B cell (primary cell): Measurements from ENCODE around the gene SLC22A31. TPM values are rescaled to one million over a fixed set of nuclear protein-coding genes. Genes with fewer than 3 reads are reported as not detected.

Experiments
- ATAC-seq: fragments of 200-7000 bp; cut with Tn5 transposase; one replicate; pipeline ENCODE4 v1.10.0; 2021; ENCODE audit warnings: low read depth, mild to moderate bottlenecking, moderate number of reproducible peaks, moderate library complexity
- CTCF ChIA-PET: fragments of 350-600 bp; sonication (Branson Sonifier 250); formaldehyde crosslinking; loops from one replicate; lab custom pipeline; 2021; ENCODE audit warnings: antibody characterized with exemption, inconsistent platforms; lab: Charles Lee
- POLR2A ChIA-PET: fragments of 350-600 bp; sonication (Branson Sonifier 250); formaldehyde crosslinking; loops from one replicate; lab custom pipeline; 2021; ENCODE audit warnings: antibody characterized with exemption; lab: Charles Lee
- DNase-seq: peaks from one replicate; pipeline ENCODE4 v3.0.0; 2013
- H2AFZ ChIP-seq: 2 replicates; pipeline ENCODE4 v1.6.1; 2012; ENCODE audit warnings: mild to moderate bottlenecking, low read depth, low read length; ENCODE audit not compliant: insufficient read depth, poor library complexity, severe bottlenecking
- H3K27ac ChIP-seq, 2 donors: 1 replicate in 1 of 2; 2 replicates in 1 of 2; pipeline ENCODE4 v1.5.1; 2012 to 2013; ENCODE audit warnings: low read length in 2 of 2, mild to moderate bottlenecking in 2 of 2, moderate library complexity in 1 of 2
- H3K27me3 ChIP-seq, 4 experiments: fragments of 200-600 bp in 1 of 4; sonication (generic) in 1 of 4; replicated peaks in 1 of 4; 1 replicate in 2 of 4; 2 replicates in 2 of 4; pipeline versions ENCODE4 v1.6.1 to v1.7.0; 2013 to 2016; ENCODE audit warnings: low read length in 3 of 4, mild to moderate bottlenecking in 2 of 4, mixed read lengths in 1 of 4, moderate library complexity in 1 of 4; ENCODE audit not compliant: insufficient read depth in 4 of 4, control insufficient read depth in 3 of 4; ENCODE audit errors: control extremely low read depth in 1 of 4
- H3K36me3 ChIP-seq, 2 experiments: replicated peaks in 1 of 2; 1 replicate in 1 of 2; 2 replicates in 1 of 2; pipeline versions ENCODE4 v1.6.1 to v1.7.1; 2013; ENCODE audit warnings: low read length in 1 of 2; ENCODE audit not compliant: insufficient read depth in 2 of 2, control insufficient read depth in 1 of 2; ENCODE audit errors: control extremely low read depth in 1 of 2, extremely low read depth in 1 of 2
- H3K4me1 ChIP-seq, 2 donors: fragments of 200-600 bp in 1 of 2; sonication (generic) in 1 of 2; 1 replicate in 1 of 2; 2 replicates in 1 of 2; pipeline versions ENCODE4 v1.5.1 to v1.6.1; 2013 to 2017; ENCODE audit warnings: low read length in 2 of 2; ENCODE audit not compliant: control insufficient read depth in 2 of 2, insufficient read depth in 2 of 2
- H3K4me2 ChIP-seq: replicated peaks from 2 replicates; pipeline ENCODE3; 2012; ENCODE audit warnings: mild to moderate bottlenecking, low read depth, low read length; ENCODE audit not compliant: poor library complexity, severe bottlenecking
- H3K4me3 ChIP-seq, 5 experiments: fragments of 200-600 bp in 1 of 5; sonication (generic) in 1 of 5; 1 replicate in 3 of 5; 2 replicates in 2 of 5; pipeline versions ENCODE4 v1.5.1 to v1.7.0; 2011 to 2016; ENCODE audit warnings: low read length in 4 of 5, mild to moderate bottlenecking in 4 of 5, low read depth in 2 of 5, control low read depth in 1 of 5, moderate library complexity in 1 of 5; ENCODE audit not compliant: insufficient read depth in 1 of 5; ENCODE audit errors: control extremely low read depth in 1 of 5, extremely low read depth in 1 of 5
- H3K79me2 ChIP-seq: fragments of 200-600 bp; sonication (generic); one replicate; pipeline ENCODE4 v1.6.0; 2016; ENCODE audit warnings: low read length; ENCODE audit not compliant: control insufficient read depth, insufficient read depth
- H3K9ac ChIP-seq: fragments of 200-600 bp; sonication (generic); 2 replicates; pipeline ENCODE4 v1.6.1; 2017; ENCODE audit warnings: mild to moderate bottlenecking, low read length, moderate library complexity
- H3K9me3 ChIP-seq, 3 donors: one replicate each; pipeline versions ENCODE4 v1.6.1 to v1.7.1; 2013; ENCODE audit warnings: low read length in 2 of 3; ENCODE audit not compliant: control insufficient read depth in 2 of 3, insufficient read depth in 1 of 3; ENCODE audit errors: control extremely low read depth in 1 of 3
- H4K20me1 ChIP-seq: 2 replicates; pipeline ENCODE4 v1.6.0; 2012; ENCODE audit warnings: mild to moderate bottlenecking, low read length; ENCODE audit not compliant: insufficient read depth, control insufficient read depth, poor library complexity, severe bottlenecking
- H3K27ac Mint-ChIP-seq: one replicate; pipeline ENCODE4 v1.8.0; 2021; ENCODE audit warnings: mixed read lengths
- H3K27me3 Mint-ChIP-seq: one replicate; pipeline ENCODE4 v1.8.0; 2021; ENCODE audit warnings: mixed read lengths
- H3K4me1 Mint-ChIP-seq: one replicate; pipeline ENCODE4 v1.8.0; 2021; ENCODE audit warnings: mixed read lengths
- H3K4me3 Mint-ChIP-seq: one replicate; pipeline ENCODE4 v1.8.0; 2021; ENCODE audit warnings: mixed read lengths
- H3K9me3 Mint-ChIP-seq: one replicate; pipeline ENCODE4 v1.8.0; 2022; ENCODE audit warnings: mixed read lengths; ENCODE audit not compliant: insufficient read depth
- EZH2 ChIP-seq: IDR thresholded peaks from 2 replicates; pipeline ENCODE4 v1.6.1; 2012; ENCODE audit warnings: borderline replicate concordance, low read depth, mild to moderate bottlenecking, moderate library complexity, low read length; ENCODE audit not compliant: insufficient read depth, poor library complexity, severe bottlenecking
- WGBS: methylation state at CpG from one replicate; pipeline ENCODE4 v1.1.5; 2013; ENCODE audit warnings: missing lambda C conversion rate; ENCODE audit not compliant: insufficient coverage; 5-methylcytosine and 5-hydroxymethylcytosine counted together
- intact Hi-C: fragments of 100-400 bp; cut with micrococcal nuclease; formaldehyde crosslinking; loops from one replicate; pipeline ENCODE4 v1.10.0; 2022
- polyA plus RNA-seq: library from polyadenylated mRNA; depleted of rRNA; stranded (reverse); fragments of >200 nt; gene quantifications from 2 replicates; pipeline ENCODE4 v1.2.3, GENCODE V29; 2012
- total RNA-seq, 2 donors: library from RNA; stranded (reverse); fragments of 120-200 nt in 1 of 2; gene quantifications; 1 replicate in 1 of 2; 2 replicates in 1 of 2; pipeline versions ENCODE4 v1.2.3 to v1.2.4, GENCODE V29; 2013 to 2022
- TF ChIP-seq, protein P1 (sequence below): fragments of 200-600 bp; IDR thresholded peaks from one replicate; pipeline ENCODE4 v1.8.0; 2022; ENCODE audit warnings: antibody characterized with exemption, mild to moderate bottlenecking

Gene SLC22A31
- total and polyA plus RNA-seq, 2 donors (not counting 1 experiment from before 2014, with no cell fraction given) = 0.33 TPM; not detected in 1

DNA sequence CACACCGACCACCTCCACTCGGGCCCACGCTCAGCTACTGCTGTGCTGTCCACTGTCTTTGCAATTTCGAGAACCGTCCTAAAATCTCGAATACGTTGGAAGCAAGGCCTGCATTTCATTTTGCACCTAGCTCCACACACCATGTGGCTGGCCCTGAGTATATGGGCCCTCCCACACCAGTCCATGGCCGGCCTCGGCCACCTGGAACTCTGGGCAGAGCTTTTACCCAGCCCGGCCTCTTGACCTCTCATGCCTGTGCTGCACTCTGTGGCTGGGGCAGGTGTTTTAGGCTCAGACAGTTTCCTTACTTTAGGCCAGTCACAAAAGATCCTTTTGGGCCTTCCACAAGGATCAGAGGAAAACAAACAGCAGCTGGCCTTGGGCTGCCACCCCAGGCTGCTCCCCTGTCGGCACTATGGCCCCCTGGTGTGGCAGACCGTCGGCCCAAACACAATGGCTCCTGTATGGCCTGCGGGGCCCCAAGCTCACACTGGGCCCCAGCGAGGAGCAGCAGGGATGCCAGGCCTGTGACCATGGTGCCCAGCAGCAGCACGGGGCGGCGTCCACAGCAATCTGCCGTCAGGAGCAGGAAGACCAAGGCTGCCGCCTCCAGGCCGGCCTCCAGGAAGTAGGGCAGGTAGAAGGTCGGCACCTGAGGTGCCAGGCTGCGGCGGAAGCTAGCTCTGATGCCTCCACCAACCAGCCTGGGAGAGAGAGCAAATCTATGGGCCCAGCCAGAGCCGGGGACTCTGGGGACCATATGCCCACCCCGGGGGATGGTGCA lies 2.5 kb downstream of the SLC22A31 start:
- TF ChIP-seq EZH2 = no peak
- TF ChIP-seq, protein P1, sequence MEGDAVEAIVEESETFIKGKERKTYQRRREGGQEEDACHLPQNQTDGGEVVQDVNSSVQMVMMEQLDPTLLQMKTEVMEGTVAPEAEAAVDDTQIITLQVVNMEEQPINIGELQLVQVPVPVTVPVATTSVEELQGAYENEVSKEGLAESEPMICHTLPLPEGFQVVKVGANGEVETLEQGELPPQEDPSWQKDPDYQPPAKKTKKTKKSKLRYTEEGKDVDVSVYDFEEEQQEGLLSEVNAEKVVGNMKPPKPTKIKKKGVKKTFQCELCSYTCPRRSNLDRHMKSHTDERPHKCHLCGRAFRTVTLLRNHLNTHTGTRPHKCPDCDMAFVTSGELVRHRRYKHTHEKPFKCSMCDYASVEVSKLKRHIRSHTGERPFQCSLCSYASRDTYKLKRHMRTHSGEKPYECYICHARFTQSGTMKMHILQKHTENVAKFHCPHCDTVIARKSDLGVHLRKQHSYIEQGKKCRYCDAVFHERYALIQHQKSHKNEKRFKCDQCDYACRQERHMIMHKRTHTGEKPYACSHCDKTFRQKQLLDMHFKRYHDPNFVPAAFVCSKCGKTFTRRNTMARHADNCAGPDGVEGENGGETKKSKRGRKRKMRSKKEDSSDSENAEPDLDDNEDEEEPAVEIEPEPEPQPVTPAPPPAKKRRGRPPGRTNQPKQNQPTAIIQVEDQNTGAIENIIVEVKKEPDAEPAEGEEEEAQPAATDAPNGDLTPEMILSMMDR = no peak
- ChIA-PET POLR2A (no interaction called here), CTCF (no interaction called here)
- peaks cover 0 to 43% (median 13%) of the 10 kb centered on the region in 4 experiments for H3K27me3 ChIP-seq
- peaks cover 15% of the 10 kb centered on the region in 2 donors for H3K4me1 ChIP-seq
- Mint-ChIP-seq H3K27me3 (peaks cover 15% of the 10 kb centered on the region), H3K4me1 (peaks cover 12% of the 10 kb centered on the region), H3K9me3 (no peaks in the 10 kb centered on the region), H3K27ac (no peak overlapping the region), H3K4me3 (no peak overlapping the region)
- no peak overlapping the region for H3K9ac ChIP-seq
- H3K79me2 ChIP-seq = no peaks in the 10 kb centered on the region
- no peaks in the 10 kb centered on the region for H4K20me1 ChIP-seq
- intact Hi-C loops = no loop called here
- no peaks in the 10 kb centered on the region for H3K36me3 ChIP-seq
- no peak overlapping the region for H2AFZ ChIP-seq
- H3K27ac ChIP-seq = no peak overlapping the region
- no peak overlapping the region for H3K4me2 ChIP-seq
- DNase-seq (no peak), ATAC-seq (no peak)
- 92% methylated on average over 25 of the region's 26 CpGs for WGBS
- H3K9me3 ChIP-seq = peaks cover 0 to 24% (median 3%) of the 10 kb centered on the region in 3 donors
- no peak overlapping the region for H3K4me3 ChIP-seq

DNA sequence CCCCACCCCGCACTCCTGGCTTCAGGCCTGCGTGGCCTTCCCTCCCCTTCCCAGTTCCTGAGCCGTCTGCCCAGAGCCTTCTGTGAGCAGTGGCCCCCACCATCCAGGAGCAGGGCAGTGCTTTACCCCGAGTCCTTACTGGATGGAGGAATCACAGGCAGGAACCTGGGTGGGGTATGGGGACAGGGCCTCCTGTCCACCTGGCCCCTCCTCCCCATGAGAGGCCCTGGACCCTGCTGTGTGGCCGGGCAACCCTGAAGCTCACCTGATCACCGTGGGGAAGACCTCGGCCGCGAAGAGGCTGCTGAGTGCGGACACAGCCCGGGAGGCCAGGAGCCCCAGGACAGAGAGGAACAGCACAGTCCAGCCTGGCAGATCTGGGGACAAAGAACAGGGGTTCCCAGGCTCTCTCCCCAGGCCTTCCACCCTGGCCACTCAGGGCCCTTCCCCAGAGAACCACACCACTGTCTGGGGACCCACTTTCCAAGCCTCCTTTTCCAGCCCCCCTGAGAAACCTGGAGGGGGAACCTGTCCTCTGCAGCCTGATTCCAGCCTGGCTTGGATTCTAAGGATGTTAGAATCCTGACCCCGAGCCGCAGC lies 3.2 kb downstream of the SLC22A31 start:
- TF ChIP-seq, protein P1 = no peak
- TF ChIP-seq EZH2 = no peak
- H3K4me3 Mint-ChIP-seq = no peak overlapping the region
- ATAC-seq (no peak), DNase-seq (no peak)
- peaks cover 12 to 15% of the 10 kb centered on the region in 2 donors for H3K4me1 ChIP-seq
- WGBS = 83% methylated on average over 12 of the region's 13 CpGs
- no peak overlapping the region for H2AFZ ChIP-seq
- H3K27ac Mint-ChIP-seq = no peak overlapping the region
- ChIA-PET CTCF (no interaction called here), POLR2A (no interaction called here)
- no peaks in the 10 kb centered on the region for H3K36me3 ChIP-seq
- H3K27ac ChIP-seq = no peak overlapping the region
- no peak overlapping the region for H3K4me3 ChIP-seq
- H3K27me3 Mint-ChIP-seq = peaks cover 9% of the 10 kb centered on the region
- H3K9ac ChIP-seq = no peak overlapping the region
- no peaks in the 10 kb centered on the region for H3K79me2 ChIP-seq
- H3K9me3 Mint-ChIP-seq = no peaks in the 10 kb centered on the region
- H3K9me3 ChIP-seq = peaks cover 0 to 23% (median 0%) of the 10 kb centered on the region in 3 donors
- intact Hi-C loops = no loop called here
- H3K27me3 ChIP-seq = peaks cover 0 to 36% (median 9%) of the 10 kb centered on the region in 4 experiments
- no peak overlapping the region for H3K4me2 ChIP-seq
- no peaks in the 10 kb centered on the region for H4K20me1 ChIP-seq
- H3K4me1 Mint-ChIP-seq = peaks cover 7% of the 10 kb centered on the region
